HCT116 (cell line): ENCODE measurements around the gene AP2S1. TPM values are rescaled to one million over a fixed set of nuclear protein-coding genes. Genes with fewer than 3 reads are reported as not detected.

Source experiments
- ATAC-seq: fragments of 200-7000 bp; cut with Tn5 transposase; 2 replicates; pipeline ENCODE4 v1.9.1; 2020; ENCODE audit warnings: mild to moderate bottlenecking, moderate library complexity
- BruUV-seq: library from RNA; stranded (reverse); fragments of 400-500 nt; replicated peaks from 2 replicates; lab custom pipeline; 2021; lab: Mats Ljungman, UMichigan
- CTCF ChIA-PET: fragments of 300-600 bp; sonication (Branson Sonifier 250); formaldehyde crosslinking; loops from one replicate; lab custom pipeline; 2021; ENCODE audit warnings: antibody characterized with exemption; lab: Charles Lee
- POLR2A ChIA-PET: fragments of 300-600, 350-600 bp; sonication (Branson Sonifier 250); formaldehyde crosslinking; loops from one replicate; lab custom pipeline; 2021; ENCODE audit warnings: antibody characterized with exemption; lab: Charles Lee
- RAD21 ChIA-PET, 2 experiments: fragments of 300-600 bp; sonication (Branson Sonifier 250); formaldehyde crosslinking; loops; one replicate each; lab custom pipeline; 2023; ENCODE audit warnings: low total read pairs in 2 of 2; ENCODE audit not compliant: uncharacterized antibody in 2 of 2, unreplicated experiment in 2 of 2, low non-redundant PET in 1 of 2; lab: Charles Lee
- DNase-seq: peaks from one replicate; pipeline ENCODE4 v3.0.0-alpha.2; 2010; ENCODE audit warnings: low read depth, low spot score
- H2AFZ ChIP-seq: fragments of 200-600 bp; shearing (Covaris generic), sonication (generic); 2 replicates; pipeline ENCODE4 v1.6.1; 2017; ENCODE audit warnings: low read depth, mixed run types, mixed read lengths, antibody characterized with exemption, low read length; ENCODE audit not compliant: poor library complexity, severe bottlenecking
- H3K27ac ChIP-seq: 2 replicates; pipeline ENCODE4 v1.5.1; 2012; ENCODE audit warnings: low read depth, low read length
- H3K27me3 ChIP-seq: fragments of 200-600 bp; sonication (generic); 2 replicates; pipeline ENCODE4 v1.6.1; 2016; ENCODE audit warnings: mixed run types, low read length, mixed read lengths; ENCODE audit not compliant: insufficient read depth
- H3K36me3 ChIP-seq, 2 experiments: fragments of 200-500 bp in 1 of 2; fragments of 200-600 bp in 1 of 2; sonication (Bioruptor generic) in 1 of 2; sonication (generic) in 1 of 2; 2 replicates each; pipeline versions ENCODE4 v1.5.1 to v1.6.1; 2014 to 2016; ENCODE audit warnings: low read length in 2 of 2, inconsistent platforms in 1 of 2, mixed read lengths in 1 of 2, mixed run types in 1 of 2; ENCODE audit not compliant: insufficient read depth in 2 of 2, control insufficient read depth in 1 of 2
- H3K4me1 ChIP-seq, 2 experiments: fragments of 200-600 bp in 1 of 2; sonication (generic) in 1 of 2; 2 replicates each; pipeline versions ENCODE4 v1.5.1 to v1.6.1; 2012 to 2017; ENCODE audit warnings: low read length in 2 of 2, inconsistent platforms in 1 of 2, mild to moderate bottlenecking in 1 of 2, mixed read lengths in 1 of 2, mixed run types in 1 of 2, moderate library complexity in 1 of 2; ENCODE audit not compliant: insufficient read depth in 2 of 2, control insufficient read depth in 1 of 2
- H3K4me2 ChIP-seq: fragments of 200-600 bp; sonication (generic); 2 replicates; pipeline ENCODE4 v1.6.1; 2017; ENCODE audit warnings: mixed run types, low read length, mixed read lengths
- H3K4me3 ChIP-seq, 2 experiments: fragments of 200-600 bp in 1 of 2; sonication (generic) in 1 of 2; replicated peaks in 1 of 2; 2 replicates each; pipeline ENCODE4 v1.5.1; 2011 to 2016; ENCODE audit warnings: low read length in 2 of 2, control low read depth in 1 of 2, low read depth in 1 of 2, mild to moderate bottlenecking in 1 of 2, mixed read lengths in 1 of 2, mixed run types in 1 of 2
- H3K79me2 ChIP-seq: fragments of 200-600 bp; sonication (generic); 2 replicates; pipeline ENCODE4 v1.6.1; 2017; ENCODE audit warnings: mild to moderate bottlenecking, mixed run types, low read length, moderate library complexity, mixed read lengths; ENCODE audit not compliant: insufficient read depth
- H3K9ac ChIP-seq: fragments of 200-600 bp; sonication (generic); 2 replicates; pipeline ENCODE4 v1.6.1; 2016; ENCODE audit warnings: low read length, mixed read lengths
- H3K9me2 ChIP-seq: fragments of 200-600 bp; sonication (generic), shearing (Covaris generic); 2 replicates; pipeline ENCODE4 v1.6.1; 2017; ENCODE audit warnings: mixed run types, mild to moderate bottlenecking, moderate library complexity; ENCODE audit not compliant: insufficient read depth
- H3K9me3 ChIP-seq, 2 experiments: fragments of 200-500 bp in 1 of 2; fragments of 200-600 bp in 1 of 2; sonication (Bioruptor generic) in 1 of 2; sonication (generic) in 1 of 2; 2 replicates each; pipeline ENCODE4 v1.6.1; 2014 to 2017; ENCODE audit warnings: low read length in 2 of 2, mixed read lengths in 2 of 2, inconsistent platforms in 1 of 2, low read depth in 1 of 2, mild to moderate bottlenecking in 1 of 2, mixed run types in 1 of 2, moderate library complexity in 1 of 2; ENCODE audit not compliant: control insufficient read depth in 1 of 2, insufficient read depth in 1 of 2
- H4K20me1 ChIP-seq: fragments of 200-600 bp; sonication (generic), shearing (Covaris generic); 2 replicates; pipeline ENCODE4 v1.6.1; 2017; ENCODE audit warnings: mixed run types, mild to moderate bottlenecking, moderate library complexity; ENCODE audit not compliant: insufficient read depth
- CBX3 ChIP-seq: IDR thresholded peaks from 2 replicates; pipeline ENCODE4 v1.6.1; 2012; ENCODE audit warnings: low read depth
- MAX ChIP-seq: IDR thresholded peaks from 2 replicates; pipeline ENCODE4 v1.6.1; 2012
- POLR2A ChIP-seq: IDR thresholded peaks from 2 replicates; pipeline ENCODE4 v1.7.0; 2011; ENCODE audit warnings: borderline replicate concordance; ENCODE audit not compliant: insufficient read depth, insufficient read length; ENCODE audit errors: extremely low read depth
- POLR2AphosphoS5 ChIP-seq: IDR thresholded peaks from 2 replicates; pipeline ENCODE4 v1.6.1; 2011; ENCODE audit warnings: mild to moderate bottlenecking, low read depth, low read length, moderate library complexity
- RAD21 ChIP-seq: IDR thresholded peaks from 2 replicates; pipeline ENCODE4 v1.6.1; 2012; ENCODE audit warnings: low read depth, mild to moderate bottlenecking
- SIN3A ChIP-seq: IDR thresholded peaks from 2 replicates; pipeline ENCODE4 v1.6.1; 2012; ENCODE audit warnings: low read depth
- SP1 ChIP-seq: IDR thresholded peaks from 2 replicates; pipeline ENCODE4 v1.6.1; 2012; ENCODE audit warnings: low read depth
- intact Hi-C: fragments of 100-400 bp; cut with micrococcal nuclease; formaldehyde crosslinking; loops from 2 replicates; pipeline ENCODE4 v1.10.0; 2022
- total RNA-seq: library from RNA; stranded (reverse); gene quantifications from one replicate; pipeline ENCODE4 v1.2.1, GENCODE V29; 2021; ENCODE audit not compliant: unreplicated experiment

Gene AP2S1
- total RNA-seq, 1 experiment from 2014 or later: 296 TPM

DNA sequence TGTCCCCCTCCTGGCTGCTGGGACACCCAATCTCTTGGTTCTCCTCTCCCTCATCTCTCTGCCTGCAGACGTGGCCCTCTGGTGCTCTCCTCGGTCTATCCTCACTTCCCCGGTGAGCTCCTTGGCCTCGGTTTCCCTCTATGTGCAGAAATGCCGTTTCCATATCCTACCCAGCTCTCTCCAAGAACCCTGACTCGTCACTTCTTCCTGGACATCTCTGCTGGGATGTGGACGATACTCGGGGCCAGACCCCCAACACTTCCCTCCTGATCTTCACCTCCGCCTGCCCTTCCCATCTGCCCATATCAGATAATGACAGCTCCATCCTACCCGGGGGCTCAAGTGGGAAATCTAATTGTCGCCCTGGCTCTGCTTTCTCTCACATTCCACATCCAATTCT is 7.9 kb downstream of the AP2S1 start:
- H2AFZ ChIP-seq: no peak overlapping the region
- no peak overlapping the region for H3K4me2 ChIP-seq
- intact Hi-C loops: loop anchor here (5.0 kb wide), 1 partner anchor 150 kb away; no protein-coding TSS in a partner anchor
- peaks cover 35 to 43% of the 10 kb centered on the region in 2 experiments for H3K36me3 ChIP-seq
- H3K79me2 ChIP-seq: peaks cover 57% of the 10 kb centered on the region
- BruUV-seq: no TSS peak
- peak overlapping the region; percentile 31; the same call in 1 of the 2 replicates for H3K27ac ChIP-seq
- no peak for TF ChIP-seq SP1
- no peak for TF ChIP-seq SIN3A
- no peak for TF ChIP-seq RAD21
- TF ChIP-seq CBX3: no peak
- TF ChIP-seq POLR2AphosphoS5: no peak
- TF ChIP-seq, all 23 proteins: peak for 0
- ATAC-seq (no peak), DNase-seq (no peak)
- CTCF ChIA-PET: interaction anchor here (1.6 kb wide), 1 partner anchor 89 kb away, joined by 3 read pairs; no protein-coding TSS in a partner anchor
- Histone ChIP-seq H3K27me3 (no peaks in the 10 kb centered on the region), H3K9me2 (no peaks in the 10 kb centered on the region), H3K9ac (no peak overlapping the region), H3K4me1 (peaks cover 16 to 27% of the 10 kb centered on the region in 2 experiments), H3K9me3 (no peaks in the 10 kb centered on the region), H4K20me1 (no peaks in the 10 kb centered on the region), H3K4me3 (no peak overlapping the region)
- POLR2A ChIA-PET: no interaction called here
- RAD21 ChIA-PET: no interaction called here

GRCh38 chr19:46841458-46842083 is 9.1 kb downstream of the AP2S1 start:
- ATAC-seq (peak; percentile 78), DNase-seq (no peak)
- Histone ChIP-seq H2AFZ (no peak overlapping the region), H3K4me2 (peak overlapping the region; percentile 1; the same call in 1 of the 2 replicates), H3K4me1 (peaks cover 16 to 27% of the 10 kb centered on the region in 2 experiments), H3K9ac (no peak overlapping the region), H3K9me2 (no peaks in the 10 kb centered on the region), H3K9me3 (no peaks in the 10 kb centered on the region), H3K4me3 (no peak overlapping the region), H4K20me1 (no peaks in the 10 kb centered on the region), H3K79me2 (peaks cover 45% of the 10 kb centered on the region), H3K27ac (peak overlapping the region; percentile 31; the same call in 1 of the 2 replicates), H3K36me3 (peaks cover 34 to 36% of the 10 kb centered on the region in 2 experiments), H3K27me3 (no peaks in the 10 kb centered on the region)
- TF ChIP-seq MAX (peak; percentile 26; the same call in 1 of the 2 replicates), POLR2A (no peak)
- ChIA-PET POLR2A (interaction anchor here (1.3 to 2.2 kb wide), 4 partner anchors 57 to 272 kb away, joined by 3 to 7 read pairs (median 4); partner anchors contain the start of gene ZC3H4), RAD21 (no interaction called here), CTCF (interaction anchor here (0.9 to 2.6 kb wide), 9 partner anchors 8 to 104 kb away, joined by 3 to 27 read pairs (median 6); partner anchors contain the start of genes AP2S1 and SLC1A5)
- intact Hi-C loops: loop anchor here (5.0 kb wide), 1 partner anchor 151 kb away; no protein-coding TSS in a partner anchor
- BruUV-seq: no TSS peak
